Myometrial cell (primary cell): ENCODE measurements around the gene XIAP. TPM values are rescaled to one million over a fixed set of nuclear protein-coding genes. Genes with fewer than 3 reads are reported as not detected.

Experiments used
- total RNA-seq: library from RNA; depleted of rRNA; stranded (reverse); fragments of >200 nt; gene quantifications from 2 replicates; pipeline ENCODE4 v1.2.3, GENCODE V29; 2015

XIAP gene
- total RNA-seq = 8.6 and 23.7 TPM in 2 replicates

GRCh38 chrX:123859846-123860838 lies at the start of gene XIAP:
Gene XIAP (plus strand): TSS chrX:123860053. CDS start chrX:123885663, 25,610 bp downstream.

DNA sequence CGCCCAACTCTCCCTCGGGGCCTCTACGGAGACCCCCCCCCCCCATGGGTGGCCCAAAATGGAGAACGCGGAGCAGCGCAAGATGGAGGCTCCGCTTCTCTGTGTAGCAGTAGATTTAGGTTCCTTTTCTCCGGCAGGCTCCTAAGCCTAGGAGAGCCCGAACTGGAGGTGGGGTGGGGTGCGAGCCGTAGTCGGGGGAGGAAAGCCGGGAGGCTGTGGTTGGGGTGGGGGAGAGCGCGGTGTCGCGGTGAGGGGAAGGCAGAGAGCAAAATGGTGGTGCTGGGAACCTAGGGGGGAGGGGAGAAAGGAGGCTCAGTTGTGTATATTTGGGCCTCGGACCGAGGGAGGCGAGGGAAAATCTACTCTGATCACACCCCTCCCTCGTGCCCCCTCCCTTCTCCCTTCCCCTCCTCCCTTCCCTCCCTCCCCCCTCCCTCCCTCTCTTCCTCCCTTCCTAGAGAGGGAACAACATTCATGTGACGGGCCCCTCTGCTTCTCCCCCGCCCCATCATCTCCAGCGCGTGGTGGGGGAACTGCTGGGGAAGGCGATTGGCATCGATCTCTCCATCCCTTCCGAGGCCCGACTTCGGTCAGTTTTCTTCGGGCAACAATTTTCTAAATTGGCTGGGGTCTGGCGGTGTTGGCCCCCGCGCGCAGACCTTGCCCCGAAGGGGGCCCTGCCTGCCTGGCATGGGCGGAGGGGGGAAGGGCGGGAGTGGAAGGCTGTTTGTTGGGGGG lies 101.6 kb downstream of the XIAP start, which contains the start of gene STAG2:
STAG2 (plus strand) TSS at position 439 of the 738 bp plus-strand sequence. CDS start 60,922 bp downstream, outside the sequence.

Other genes with a start within 250 kb of the XIAP start
- gene THOC2, start 127.0 kb upstream of the XIAP start, total RNA-seq = 37.5 and 40.1 TPM in 2 replicates
- gene STAG2, start 101.7 kb downstream of the XIAP start, total RNA-seq = 28.8 and 40.8 TPM in 2 replicates